Right lobe of liver (tissue), 4 donors: Measurements from ENCODE around the gene MMP15.

Experiments used
- POLR2A ChIP-seq: fragments of 450-650 bp; IDR thresholded peaks from one replicate; pipeline ENCODE4 v1.6.1; 2017; ENCODE audit warnings: antibody characterized with exemption, mild to moderate bottlenecking
- TF ChIP-seq, protein P1 (sequence below), 4 donors: fragments of 200-600 bp in 3 of 4; fragments of 450-650 bp in 1 of 4; IDR thresholded peaks; one replicate each; pipeline versions ENCODE4 v1.5.1 to v1.8.0; 2016 to 2022; ENCODE audit warnings: antibody characterized with exemption in 4 of 4, mild to moderate bottlenecking in 2 of 4
- donor health status: DM: no; HTN: no; CAD: no.
- donor health status: DM: no; HTN: no; CAD: no.
- donor health status: DM: no; HTN: yes; CAD: no.

DNA sequence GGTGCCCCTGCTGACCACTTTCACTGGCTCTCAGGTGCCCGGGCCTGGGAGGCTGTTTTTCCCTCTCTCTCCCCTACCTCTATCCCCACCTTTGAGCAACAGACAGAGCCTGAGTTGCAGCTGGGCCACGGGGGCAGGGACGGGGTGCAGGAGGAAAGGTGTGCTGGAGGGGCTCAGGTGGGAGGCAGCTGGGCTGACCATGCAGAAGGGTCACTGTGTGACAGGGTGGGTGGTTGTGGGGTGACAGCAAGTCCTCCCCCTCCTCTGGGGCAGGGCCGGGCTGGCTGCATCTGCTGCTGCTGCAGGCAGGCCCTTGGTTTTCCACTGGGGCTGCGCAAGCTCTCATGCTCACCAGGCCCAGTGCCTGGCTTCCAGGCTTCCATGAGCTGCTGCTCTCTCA, 31.7 kb upstream of the MMP15 start:
- TF ChIP-seq, protein P1, sequence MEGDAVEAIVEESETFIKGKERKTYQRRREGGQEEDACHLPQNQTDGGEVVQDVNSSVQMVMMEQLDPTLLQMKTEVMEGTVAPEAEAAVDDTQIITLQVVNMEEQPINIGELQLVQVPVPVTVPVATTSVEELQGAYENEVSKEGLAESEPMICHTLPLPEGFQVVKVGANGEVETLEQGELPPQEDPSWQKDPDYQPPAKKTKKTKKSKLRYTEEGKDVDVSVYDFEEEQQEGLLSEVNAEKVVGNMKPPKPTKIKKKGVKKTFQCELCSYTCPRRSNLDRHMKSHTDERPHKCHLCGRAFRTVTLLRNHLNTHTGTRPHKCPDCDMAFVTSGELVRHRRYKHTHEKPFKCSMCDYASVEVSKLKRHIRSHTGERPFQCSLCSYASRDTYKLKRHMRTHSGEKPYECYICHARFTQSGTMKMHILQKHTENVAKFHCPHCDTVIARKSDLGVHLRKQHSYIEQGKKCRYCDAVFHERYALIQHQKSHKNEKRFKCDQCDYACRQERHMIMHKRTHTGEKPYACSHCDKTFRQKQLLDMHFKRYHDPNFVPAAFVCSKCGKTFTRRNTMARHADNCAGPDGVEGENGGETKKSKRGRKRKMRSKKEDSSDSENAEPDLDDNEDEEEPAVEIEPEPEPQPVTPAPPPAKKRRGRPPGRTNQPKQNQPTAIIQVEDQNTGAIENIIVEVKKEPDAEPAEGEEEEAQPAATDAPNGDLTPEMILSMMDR (IDR thresholded peaks at IDR 0.05) = no peak
- no peak for TF ChIP-seq POLR2A
